Upper lobe of right lung (tissue), 1 donor: ENCODE measurements around the gene RHBDD1. TPM values are rescaled to one million over a fixed set of nuclear protein-coding genes. Genes with fewer than 3 reads are reported as not detected.

Experiments
- ATAC-seq: fragments of 200-7000 bp; cut with Tn5 transposase; one replicate; pipeline ENCODE4 v1.9.1; 2020; ENCODE audit warnings: mild to moderate bottlenecking, moderate library complexity
- DNase-seq: peaks from one replicate; pipeline ENCODE4 v3.0.0-alpha.2; 2020
- H3K27ac ChIP-seq: fragments of 200-600 bp; one replicate; pipeline ENCODE4 v1.8.0; 2022
- H3K27me3 ChIP-seq: fragments of 200-600 bp; one replicate; pipeline ENCODE4 v1.8.0; 2022; ENCODE audit warnings: mild to moderate bottlenecking
- H3K36me3 ChIP-seq: fragments of 200-600 bp; one replicate; pipeline ENCODE4 v1.8.0; 2022
- H3K4me1 ChIP-seq: fragments of 200-600 bp; one replicate; pipeline ENCODE4 v1.8.0; 2022
- H3K4me3 ChIP-seq: fragments of 200-600 bp; one replicate; pipeline ENCODE4 v1.8.0; 2022; ENCODE audit warnings: mild to moderate bottlenecking
- H3K9me3 ChIP-seq: fragments of 200-600 bp; one replicate; pipeline ENCODE4 v1.8.0; 2022
- intact Hi-C: fragments of 100-400 bp; cut with DNase I; formaldehyde crosslinking; loops from one replicate; pipeline ENCODE4 v1.11.0; 2022
- total RNA-seq: library from RNA; stranded (reverse); fragmentation: NEBNext Ultra II Directional; extraction: Animal tissue kit (Norgen Biotek cat#: 25700); gene quantifications from one replicate; pipeline ENCODE4 v1.2.1, GENCODE V29; 2021
- TF ChIP-seq, protein P1 (sequence below): fragments of 200-600 bp; IDR thresholded peaks from one replicate; pipeline ENCODE4 v1.8.0; 2022; ENCODE audit warnings: antibody characterized with exemption
- donor health status: DM: no; HTN: yes; CAD: no; lungs with severe emphysema.

RHBDD1 gene
- total RNA-seq, 1 donor from 2014 or later: 38.4 TPM

GRCh38 chr2:226794751-226795171, 41.1 kb upstream of the RHBDD1 start:
- no peaks in the 10 kb centered on the region for H3K27me3 ChIP-seq
- ATAC-seq (no peak), DNase-seq (no peak)
- intact Hi-C loops: loop anchor here (10.0 kb wide), 1 partner anchor 150 kb away; no protein-coding TSS in a partner anchor
- no peaks in the 10 kb centered on the region for H3K36me3 ChIP-seq
- peak overlapping the region; percentile 70 for H3K27ac ChIP-seq
- no peaks in the 10 kb centered on the region for H3K9me3 ChIP-seq
- peaks cover 25% of the 10 kb centered on the region for H3K4me1 ChIP-seq
- H3K4me3 ChIP-seq: peak overlapping the region; percentile 70
- TF ChIP-seq, protein P1, sequence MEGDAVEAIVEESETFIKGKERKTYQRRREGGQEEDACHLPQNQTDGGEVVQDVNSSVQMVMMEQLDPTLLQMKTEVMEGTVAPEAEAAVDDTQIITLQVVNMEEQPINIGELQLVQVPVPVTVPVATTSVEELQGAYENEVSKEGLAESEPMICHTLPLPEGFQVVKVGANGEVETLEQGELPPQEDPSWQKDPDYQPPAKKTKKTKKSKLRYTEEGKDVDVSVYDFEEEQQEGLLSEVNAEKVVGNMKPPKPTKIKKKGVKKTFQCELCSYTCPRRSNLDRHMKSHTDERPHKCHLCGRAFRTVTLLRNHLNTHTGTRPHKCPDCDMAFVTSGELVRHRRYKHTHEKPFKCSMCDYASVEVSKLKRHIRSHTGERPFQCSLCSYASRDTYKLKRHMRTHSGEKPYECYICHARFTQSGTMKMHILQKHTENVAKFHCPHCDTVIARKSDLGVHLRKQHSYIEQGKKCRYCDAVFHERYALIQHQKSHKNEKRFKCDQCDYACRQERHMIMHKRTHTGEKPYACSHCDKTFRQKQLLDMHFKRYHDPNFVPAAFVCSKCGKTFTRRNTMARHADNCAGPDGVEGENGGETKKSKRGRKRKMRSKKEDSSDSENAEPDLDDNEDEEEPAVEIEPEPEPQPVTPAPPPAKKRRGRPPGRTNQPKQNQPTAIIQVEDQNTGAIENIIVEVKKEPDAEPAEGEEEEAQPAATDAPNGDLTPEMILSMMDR: no peak

- ATAC-seq (no peak), DNase-seq (peak; percentile 67)
Observed at GRCh38 chr2:226795281-226796011, 40.4 kb upstream of the RHBDD1 start.

GRCh38 chr2:226796012-226796839, 39.6 kb upstream of the RHBDD1 start:
- H3K27me3 ChIP-seq: no peaks in the 10 kb centered on the region

More at GRCh38 chr2:226795281-226796011, 40.4 kb upstream of the RHBDD1 start:
- H3K4me3 ChIP-seq: peak overlapping the region; percentile 70
- H3K36me3 ChIP-seq: no peaks in the 10 kb centered on the region
- peak overlapping the region; percentile 70 for H3K27ac ChIP-seq
- peaks cover 28% of the 10 kb centered on the region for H3K4me1 ChIP-seq
- intact Hi-C loops: loop anchor here (10.0 kb wide), 1 partner anchor 151 kb away; no protein-coding TSS in a partner anchor
- TF ChIP-seq, protein P1: no peak
- no peaks in the 10 kb centered on the region for H3K9me3 ChIP-seq
- H3K27me3 ChIP-seq: no peaks in the 10 kb centered on the region

DNA sequence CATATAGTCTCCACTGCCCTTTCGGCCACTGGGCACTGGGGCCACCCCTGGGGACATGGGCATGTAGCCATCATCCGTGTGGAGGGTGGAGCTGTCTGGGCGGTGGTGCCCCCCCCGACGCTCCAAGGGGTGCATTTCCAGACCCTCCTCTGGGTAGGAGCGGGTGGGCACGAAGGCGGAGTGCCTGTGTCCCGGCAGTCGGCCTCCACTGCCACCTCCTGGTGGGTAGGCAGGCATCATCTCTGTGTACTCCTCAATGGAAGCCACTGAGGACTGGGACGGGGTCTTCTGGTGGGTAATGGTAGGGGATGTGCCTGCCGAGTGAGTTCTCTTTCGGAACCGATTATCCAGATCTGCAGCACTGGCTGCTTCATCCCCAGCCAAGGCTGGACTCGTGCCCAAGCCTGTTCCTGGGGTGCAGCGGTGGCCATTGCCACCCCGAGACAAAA, 39.0 kb upstream of the RHBDD1 start:
- Histone ChIP-seq H3K4me1 (peaks cover 27% of the 10 kb centered on the region), H3K4me3 (peak overlapping the region; percentile 70)
- intact Hi-C loops: loop anchor here (10.0 kb wide), 1 partner anchor 152 kb away; no protein-coding TSS in a partner anchor

More at GRCh38 chr2:226796012-226796839, 39.6 kb upstream of the RHBDD1 start:
- TF ChIP-seq, protein P1: no peak
- Histone ChIP-seq H3K4me1 (peaks cover 27% of the 10 kb centered on the region), H3K36me3 (no peaks in the 10 kb centered on the region), H3K9me3 (no peaks in the 10 kb centered on the region), H3K4me3 (peak overlapping the region; percentile 70), H3K27ac (peak overlapping the region; percentile 44)
- intact Hi-C loops: loop anchor here (10.0 kb wide), 1 partner anchor 151 kb away; no protein-coding TSS in a partner anchor
- ATAC-seq (no peak), DNase-seq (no peak)

More for the DNA sequence above, 39.0 kb upstream of the RHBDD1 start:
- Histone ChIP-seq H3K27me3 (no peaks in the 10 kb centered on the region), H3K27ac (peak overlapping the region; percentile 44), H3K36me3 (no peaks in the 10 kb centered on the region), H3K9me3 (no peaks in the 10 kb centered on the region)
- DNase-seq (peak; percentile 65), ATAC-seq (no peak)
- TF ChIP-seq, protein P1: peak; percentile 53
